Measurements from ENCODE around the gene GJA8.
A peak's percentile ranks its signal among the peaks of the same experiment; 100 is the strongest.
"Not testable (repeated sequence)": the region's sequence is repeated elsewhere in the genome, so short reads cannot be mapped to it uniquely, and the experiment has no call there.

GJA8 gene

DNA sequence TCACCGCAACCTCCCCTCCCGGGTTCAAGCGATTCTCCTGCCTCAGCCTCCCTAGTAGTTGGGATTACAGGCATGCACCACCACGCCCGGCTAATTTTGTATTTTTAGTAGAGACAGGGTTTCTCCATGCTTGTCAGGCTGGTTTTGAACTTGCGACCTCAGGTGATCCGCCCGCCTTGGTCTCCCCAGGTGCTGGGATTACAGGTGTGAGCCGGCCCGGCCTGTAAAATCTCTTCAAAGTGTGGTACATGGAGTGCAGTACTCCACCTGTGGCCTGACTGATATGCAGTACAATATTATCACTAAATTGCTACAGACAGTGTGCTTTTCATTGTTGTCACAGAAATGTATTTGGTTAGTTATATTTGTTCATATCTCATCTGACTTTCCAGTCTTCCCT lies 25.1 kb downstream of the GJA8 start:
- H3K27me3 ChIP-seq (replicated peaks; ENCODE audit: control insufficient read depth, insufficient read depth, low read length); DNase-seq (ENCODE audit: low read depth); H3K9ac ChIP-seq (ENCODE audit: low read length); H3K9me3 ChIP-seq (ENCODE audit: control insufficient read depth, low read length); H3K36me3 ChIP-seq (ENCODE audit: control insufficient read depth, insufficient read depth, low read length, severe bottlenecking); H3K4me3 ChIP-seq (ENCODE audit: low read length); H3K4me1 ChIP-seq (ENCODE audit: control insufficient read depth, insufficient read depth, low read length): not testable (repeated sequence)

DNA sequence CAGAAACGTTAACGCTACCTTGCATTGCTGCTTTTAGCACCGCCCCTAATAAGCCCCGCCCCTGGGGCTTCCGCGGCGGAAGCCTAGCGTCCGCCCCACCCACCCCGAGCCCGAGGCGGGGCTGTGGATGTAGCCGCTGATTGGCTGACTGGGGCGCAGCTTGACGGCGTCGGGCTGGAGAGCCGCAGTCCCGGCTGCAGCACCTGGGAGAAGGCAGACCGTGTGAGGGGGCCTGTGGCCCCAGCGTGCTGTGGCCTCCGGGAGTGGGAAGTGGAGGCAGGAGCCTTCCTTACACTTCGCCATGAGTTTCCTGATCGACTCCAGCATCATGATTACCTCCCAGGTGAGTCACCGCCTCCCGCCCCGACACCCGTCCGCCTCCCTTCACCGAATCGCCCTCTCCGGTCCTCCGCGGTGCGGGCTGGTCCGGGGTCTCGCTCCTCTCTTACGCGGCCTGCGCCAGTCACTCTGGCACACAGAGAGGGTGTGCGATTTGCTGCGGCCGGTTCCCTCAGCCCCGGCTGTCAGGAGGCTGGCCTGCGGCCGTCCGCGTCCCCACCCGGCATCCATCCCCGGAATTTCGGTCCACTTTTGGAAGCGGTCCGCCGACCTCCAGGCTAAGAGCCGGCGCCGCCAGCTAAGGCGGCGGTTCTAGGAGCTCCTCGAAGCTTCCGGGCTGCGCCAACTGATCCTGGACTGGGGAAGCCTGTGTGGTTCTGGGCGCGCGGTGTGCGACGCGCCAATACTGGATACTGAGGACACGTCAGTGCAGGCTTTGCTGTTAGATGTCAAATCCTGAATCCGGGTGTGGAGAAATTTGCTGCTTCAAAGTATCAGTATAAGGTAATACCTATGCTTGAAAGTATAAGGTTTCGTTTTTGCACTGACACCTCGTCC lies 25.9 kb downstream of the GJA8 start, which contains the start of gene GPR89B:
Gene GPR89B (plus strand): TSS at position 185 of the 897 bp plus-strand sequence. CDS start 117 bp downstream, at position 302.
- Histone ChIP-seq H3K4me3 (ENCODE audit: low read length) (peak within 1 kb of the TSS; percentile 89), H3K9ac (ENCODE audit: low read length) (peak within 1 kb of the TSS; percentile 82)
- not testable (repeated sequence) for H3K4me1 ChIP-seq (ENCODE audit: control insufficient read depth, insufficient read depth, low read length); H3K27me3 ChIP-seq (replicated peaks; ENCODE audit: control insufficient read depth, insufficient read depth, low read length); H3K9me3 ChIP-seq (ENCODE audit: control insufficient read depth, low read length); H3K36me3 ChIP-seq (ENCODE audit: control insufficient read depth, insufficient read depth, low read length, severe bottlenecking)
- peak; percentile 91 for DNase-seq (ENCODE audit: low read depth)

DNA sequence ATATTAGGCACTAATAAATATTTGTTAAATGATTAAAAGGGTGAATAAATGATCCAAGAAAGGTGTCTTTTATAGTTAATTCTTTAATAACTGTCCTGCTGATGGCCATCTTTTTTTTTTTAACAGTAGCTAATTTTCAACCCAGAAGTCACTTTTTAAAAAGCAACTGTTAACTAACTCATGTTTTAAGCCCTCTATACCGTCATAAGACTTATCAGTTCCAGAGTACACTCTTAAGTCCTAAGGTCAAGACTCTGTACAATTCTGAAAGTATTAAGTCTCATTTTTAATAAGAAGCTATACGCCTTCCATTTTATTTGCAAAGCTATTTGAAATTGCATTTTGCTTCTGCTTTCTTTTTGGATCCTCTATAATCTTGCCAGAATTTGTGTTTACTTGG lies 28.5 kb downstream of the GJA8 start:
- DNase-seq (ENCODE audit: low read depth); H3K36me3 ChIP-seq (ENCODE audit: control insufficient read depth, insufficient read depth, low read length, severe bottlenecking); H3K27me3 ChIP-seq (replicated peaks; ENCODE audit: control insufficient read depth, insufficient read depth, low read length); H3K9ac ChIP-seq (ENCODE audit: low read length); H3K4me1 ChIP-seq (ENCODE audit: control insufficient read depth, insufficient read depth, low read length); H3K9me3 ChIP-seq (ENCODE audit: control insufficient read depth, low read length); H3K4me3 ChIP-seq (ENCODE audit: low read length): not testable (repeated sequence)

DNA sequence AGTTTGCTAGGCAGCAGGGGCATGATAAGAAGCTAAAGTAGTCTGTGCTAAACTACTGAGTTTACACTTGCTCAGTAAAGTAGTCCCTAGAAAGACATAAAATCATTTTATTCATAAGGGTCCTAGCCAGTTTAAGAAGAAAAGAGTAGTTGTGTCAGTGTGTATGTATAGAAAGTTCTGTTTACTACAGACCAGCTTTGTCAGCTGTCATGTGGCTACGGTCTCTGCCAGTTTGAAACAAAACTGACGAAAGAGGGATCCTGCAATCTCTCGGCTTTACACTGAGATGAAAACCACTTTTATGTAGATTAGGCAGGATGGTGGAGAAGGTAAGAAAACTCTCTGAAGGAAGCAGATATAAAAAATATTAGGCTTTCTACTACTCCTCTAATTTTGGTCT lies 32.7 kb downstream of the GJA8 start:
- not testable (repeated sequence) for DNase-seq (ENCODE audit: low read depth); H3K9me3 ChIP-seq (ENCODE audit: control insufficient read depth, low read length); H3K9ac ChIP-seq (ENCODE audit: low read length); H3K4me3 ChIP-seq (ENCODE audit: low read length); H3K36me3 ChIP-seq (ENCODE audit: control insufficient read depth, insufficient read depth, low read length, severe bottlenecking); H3K27me3 ChIP-seq (replicated peaks; ENCODE audit: control insufficient read depth, insufficient read depth, low read length); H3K4me1 ChIP-seq (ENCODE audit: control insufficient read depth, insufficient read depth, low read length)

DNA sequence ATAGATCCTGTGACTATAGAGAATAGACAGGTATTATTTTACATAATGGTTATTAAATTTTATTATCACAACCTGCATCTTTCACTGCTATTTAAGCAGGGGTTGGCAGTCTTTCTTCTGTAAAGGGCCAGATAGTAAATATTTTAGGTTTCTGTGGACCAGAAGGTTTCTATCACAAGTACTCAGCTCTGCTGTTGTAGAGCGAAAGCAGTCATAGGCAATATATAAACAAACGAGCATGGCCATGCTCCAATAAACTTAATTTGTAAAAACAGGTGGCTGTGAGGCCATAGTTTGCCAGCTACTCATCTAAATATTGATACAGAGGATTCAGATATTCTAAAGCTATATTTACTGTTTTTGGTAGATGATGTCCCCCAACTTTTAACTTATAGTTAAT lies 37.9 kb downstream of the GJA8 start:
- H3K27me3 ChIP-seq (replicated peaks; ENCODE audit: control insufficient read depth, insufficient read depth, low read length); H3K4me3 ChIP-seq (ENCODE audit: low read length); H3K4me1 ChIP-seq (ENCODE audit: control insufficient read depth, insufficient read depth, low read length); H3K36me3 ChIP-seq (ENCODE audit: control insufficient read depth, insufficient read depth, low read length, severe bottlenecking); H3K9me3 ChIP-seq (ENCODE audit: control insufficient read depth, low read length); DNase-seq (ENCODE audit: low read depth); H3K9ac ChIP-seq (ENCODE audit: low read length): not testable (repeated sequence)

DNA sequence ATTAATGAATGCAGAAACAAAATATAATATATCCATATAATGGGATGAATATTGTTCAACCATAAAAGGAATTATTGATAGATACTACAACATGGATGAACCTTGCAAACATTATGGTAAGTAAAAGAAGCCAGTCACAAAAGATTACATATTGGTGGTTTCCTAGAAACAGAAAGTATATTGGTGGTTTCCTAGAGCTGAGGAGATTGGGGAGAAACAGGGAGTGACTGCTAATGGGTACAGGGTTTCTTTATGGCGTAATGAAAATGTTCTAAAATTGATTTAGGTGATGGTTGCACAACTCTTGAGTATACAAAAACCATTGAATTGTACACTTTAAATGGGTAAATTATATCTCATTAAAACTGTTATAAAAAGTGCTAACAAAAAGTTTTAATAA lies 40.0 kb downstream of the GJA8 start:
- not testable (repeated sequence) for H3K4me3 ChIP-seq (ENCODE audit: low read length); H3K9me3 ChIP-seq (ENCODE audit: control insufficient read depth, low read length); H3K27me3 ChIP-seq (replicated peaks; ENCODE audit: control insufficient read depth, insufficient read depth, low read length); H3K4me1 ChIP-seq (ENCODE audit: control insufficient read depth, insufficient read depth, low read length); DNase-seq (ENCODE audit: low read depth); H3K9ac ChIP-seq (ENCODE audit: low read length); H3K36me3 ChIP-seq (ENCODE audit: control insufficient read depth, insufficient read depth, low read length, severe bottlenecking)

DNA sequence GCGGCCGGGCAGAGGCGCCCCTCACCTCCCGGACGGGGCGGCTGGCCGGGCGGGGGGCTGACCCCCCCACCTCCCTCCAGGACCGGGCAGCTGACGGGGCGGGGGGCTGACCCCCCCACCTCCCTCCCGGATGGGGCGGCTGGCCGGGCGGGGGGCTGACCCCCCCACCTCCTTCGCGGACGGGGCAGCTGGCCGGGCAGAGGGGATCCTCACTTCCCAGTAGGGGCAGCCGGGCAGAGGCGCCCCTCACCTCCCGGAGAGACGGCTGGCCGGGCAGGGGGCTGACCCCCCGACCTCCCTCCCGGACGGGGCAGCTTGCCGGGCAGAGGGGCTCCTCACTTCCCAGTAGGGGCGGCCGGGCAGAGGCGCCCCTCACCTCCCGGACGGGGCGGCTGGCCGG lies 46.9 kb downstream of the GJA8 start:
- not testable (repeated sequence) for H3K9ac ChIP-seq (ENCODE audit: low read length); DNase-seq (ENCODE audit: low read depth); H3K4me3 ChIP-seq (ENCODE audit: low read length)

More for the DNA sequence above, 46.9 kb downstream of the GJA8 start:
- not testable (repeated sequence) for H3K4me1 ChIP-seq (ENCODE audit: control insufficient read depth, insufficient read depth, low read length); H3K9me3 ChIP-seq (ENCODE audit: control insufficient read depth, low read length); H3K27me3 ChIP-seq (replicated peaks; ENCODE audit: control insufficient read depth, insufficient read depth, low read length); H3K36me3 ChIP-seq (ENCODE audit: control insufficient read depth, insufficient read depth, low read length, severe bottlenecking)

Data from adipocyte (in vitro differentiated cells).